H1 (cell line): Measurements from ENCODE around the gene MORC2. TPM values are rescaled to one million over a fixed set of nuclear protein-coding genes. Genes with fewer than 3 reads are reported as not detected.

Experiments
- ATF3 ChIP-seq: IDR thresholded peaks from 2 replicates; pipeline ENCODE4 v1.6.1; 2011; ENCODE audit warnings: low read depth, mild to moderate bottlenecking, low read length; ENCODE audit not compliant: insufficient read depth
- GTF2F1 ChIP-seq: IDR thresholded peaks from 2 replicates; pipeline ENCODE4 v1.6.1; 2012; ENCODE audit warnings: low read depth, low read length, improper control_type of control experiment, borderline replicate concordance
- TBP ChIP-seq: IDR thresholded peaks from 2 replicates; pipeline ENCODE4 v1.6.1; 2011; ENCODE audit warnings: low read depth, low read length, improper control_type of control experiment
- polyA plus RNA-seq, 7 experiments: library from polyadenylated mRNA; depleted of rRNA in 3 of 7; stranded (reverse) in 5 of 7; unstranded in 2 of 7; fragments of >200 nt in 5 of 7; fragments of 200-250 nt in 2 of 7; gene quantifications; 1 replicate in 5 of 7; 2 replicates in 1 of 7; 4 replicates in 1 of 7; pipeline versions ENCODE4 v1.2.1 to v1.2.3, GENCODE V29; 2011 to 2013; ENCODE audit warnings: missing spikeins in 2 of 7, mixed read lengths in 2 of 7
- total RNA-seq: library from RNA; stranded (reverse); fragmentation: NEBNext Ultra II Directional; extraction: Animal tissue kit (Norgen Biotek cat#: 25700); gene quantifications from 2 replicates; pipeline ENCODE4 v1.2.1, GENCODE V29; 2021

The MORC2 gene
- total and polyA plus RNA-seq, 2 of the 8 experiments (the other 6 are each of a cell fraction or from before 2014, with no cell fraction given) = 15.4 to 68.0 TPM

DNA sequence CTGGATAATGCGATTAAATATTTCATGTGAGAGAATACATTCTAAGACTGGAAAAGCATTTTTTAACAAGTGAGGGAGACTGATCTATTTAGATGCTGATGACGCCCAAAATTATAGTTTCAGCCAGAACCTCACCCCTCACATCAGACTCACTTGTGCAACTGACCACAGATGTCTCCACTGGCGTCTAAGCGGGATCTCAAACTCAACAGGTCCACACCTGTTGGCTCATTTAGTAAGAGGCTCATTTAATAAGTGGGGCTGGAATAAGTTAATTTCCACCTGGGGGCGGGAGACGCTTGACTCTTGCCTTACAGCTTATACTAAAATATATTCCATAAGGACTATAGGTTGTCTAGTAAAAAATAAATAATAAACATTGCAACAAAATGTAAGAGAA, 47.5 kb downstream of the MORC2 start (continued):
- TF ChIP-seq ATF3 (no peak), GTF2F1 (no peak), TBP (no peak)
